GM19351 (cell line): ENCODE measurements around the gene ADIPOQ.
"Not testable (repeated sequence)": the region's sequence is repeated elsewhere in the genome, so short reads cannot be mapped to it uniquely, and the experiment has no call there.

Experiments
- ATAC-seq: cut with Tn5 transposase; IDR thresholded peaks from one replicate; pipeline ENCODE4 v1.9.1; 2021; ENCODE audit warnings: mild to moderate bottlenecking, moderate library complexity; ENCODE audit not compliant: unreplicated experiment

The ADIPOQ gene

GRCh38 chr3:186842426-186843038, at the start of gene ADIPOQ:
Gene ADIPOQ (plus strand): TSS chr3:186842710. CDS start chr3:186853059, 10,349 bp downstream.
- no peak for ATAC-seq

DNA sequence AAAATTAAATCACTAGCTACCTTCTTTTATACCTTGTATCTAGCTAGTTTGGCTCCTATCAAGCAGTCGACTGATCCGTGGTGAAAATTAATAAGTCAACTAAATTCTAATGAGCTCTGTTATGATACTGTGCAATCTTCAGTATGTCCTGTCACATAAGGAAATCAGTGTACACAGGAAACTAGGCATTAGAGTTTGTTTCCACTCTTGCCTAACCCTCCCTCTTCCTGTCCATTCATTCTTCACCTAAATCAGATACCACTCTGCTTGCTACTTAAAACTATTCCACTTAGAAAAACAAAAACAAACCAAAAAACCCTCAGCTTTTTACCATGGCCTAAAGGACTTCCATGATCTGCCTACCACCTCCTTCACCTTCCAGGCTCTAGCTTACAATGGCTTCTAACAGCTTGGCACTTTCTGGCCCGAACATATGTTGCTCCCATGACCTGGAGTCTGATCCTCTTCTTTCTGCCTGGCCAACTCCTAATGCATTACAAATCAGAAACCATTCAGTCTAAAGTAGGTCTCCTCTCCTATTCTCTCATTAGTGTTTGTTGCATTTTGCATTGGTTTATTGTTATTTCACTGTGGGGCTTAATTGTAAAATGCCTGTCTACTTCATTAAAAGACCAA, 44.2 kb upstream of the ADIPOQ start:
- no peak for ATAC-seq

DNA sequence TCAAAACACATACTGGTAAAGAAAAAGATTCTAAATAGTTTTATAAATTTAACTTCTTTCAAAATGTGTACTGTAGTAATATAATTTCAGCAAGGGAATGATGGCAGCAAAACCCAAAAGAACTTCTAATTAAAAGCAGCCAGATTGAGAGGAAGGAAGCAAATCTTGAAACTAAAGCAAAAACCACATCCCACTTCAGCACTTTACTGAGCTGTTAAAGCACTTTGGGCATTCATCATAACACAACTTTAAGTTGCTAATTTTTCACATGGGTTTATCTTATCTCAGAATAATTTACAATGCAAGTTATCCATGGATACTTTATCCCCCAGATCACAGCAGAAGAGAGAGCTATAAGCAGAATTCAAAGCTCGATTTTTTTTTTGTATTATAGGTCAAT, 42.2 kb upstream of the ADIPOQ start:
- ATAC-seq = no peak

DNA sequence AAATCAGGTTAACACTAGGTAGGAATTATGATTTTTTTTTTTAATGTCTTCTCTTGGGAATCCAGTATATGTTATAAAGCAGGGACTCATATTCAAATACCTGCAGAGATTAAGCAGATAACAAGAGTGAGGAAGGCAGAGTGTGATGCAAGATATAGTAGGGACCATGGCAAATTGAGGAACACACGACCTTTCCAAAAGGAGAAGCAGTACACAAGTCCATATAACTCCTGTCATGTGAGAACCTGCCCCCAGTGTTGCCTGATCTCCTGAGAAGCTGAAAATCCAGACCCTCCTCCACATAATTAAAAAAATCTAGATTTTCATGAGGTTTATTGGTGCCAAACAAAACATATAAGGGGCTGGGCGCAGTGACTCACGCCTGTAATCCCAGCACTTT, 39.8 kb upstream of the ADIPOQ start:
- no peak for ATAC-seq

DNA sequence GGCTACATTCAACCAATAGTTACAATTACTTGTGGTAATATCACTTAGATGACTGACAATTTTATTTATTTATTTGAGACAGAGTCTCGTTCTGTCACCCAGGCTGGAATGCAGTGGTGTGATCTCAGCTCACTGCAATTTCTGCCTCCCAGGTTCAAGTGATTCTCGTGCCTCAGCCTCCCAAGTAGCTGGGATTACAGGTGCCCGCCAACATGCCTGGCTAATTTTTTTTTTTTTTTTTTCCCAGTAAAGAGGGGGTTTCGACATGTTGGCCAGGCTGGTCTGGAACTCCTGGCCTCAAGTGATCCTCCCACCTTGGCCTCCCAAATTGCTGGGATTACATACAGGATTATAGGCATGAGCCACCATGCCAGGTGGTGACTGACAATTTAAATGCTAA, 39.1 kb upstream of the ADIPOQ start:
- ATAC-seq = not testable (repeated sequence)

GRCh38 chr3:186806089-186807055, 36.1 kb upstream of the ADIPOQ start, which contains the start of gene RFC4:
Gene RFC4 (minus strand): TSS chr3:186806482. CDS start chr3:186804713, 1,769 bp downstream.
- ATAC-seq = peak; percentile 93

- ATAC-seq = no peak
Measured at GRCh38 chr3:186807231-186807630, 35.3 kb upstream of the ADIPOQ start.

GRCh38 chr3:186810336-186810996, 32.0 kb upstream of the ADIPOQ start:
- ATAC-seq = no peak

GRCh38 chr3:186811313-186811712, 31.2 kb upstream of the ADIPOQ start:
- not testable (repeated sequence) for ATAC-seq

DNA sequence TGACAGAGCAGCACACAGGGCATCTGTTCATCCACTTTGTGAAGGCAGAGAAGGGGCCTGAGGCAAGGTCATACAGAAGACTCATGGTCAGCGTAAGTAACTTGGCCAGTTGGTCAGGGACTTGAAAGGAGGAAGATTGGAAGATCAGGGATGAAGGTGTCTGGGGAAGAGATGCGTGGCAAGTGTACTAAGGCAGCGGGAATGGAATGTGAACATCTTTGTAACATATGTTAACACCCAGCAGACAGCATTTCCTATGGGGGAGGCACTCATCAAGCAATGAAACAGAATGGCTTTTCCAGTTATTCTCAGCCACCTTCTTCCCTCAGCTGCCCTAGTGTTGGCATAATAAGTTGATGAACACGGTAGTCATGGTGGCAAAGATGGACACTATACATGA, 28.4 kb upstream of the ADIPOQ start:
- no peak for ATAC-seq

GRCh38 chr3:186815435-186815834, 27.1 kb upstream of the ADIPOQ start:
- no peak for ATAC-seq

GRCh38 chr3:186818516-186818915, 24.0 kb upstream of the ADIPOQ start:
- no peak for ATAC-seq

DNA sequence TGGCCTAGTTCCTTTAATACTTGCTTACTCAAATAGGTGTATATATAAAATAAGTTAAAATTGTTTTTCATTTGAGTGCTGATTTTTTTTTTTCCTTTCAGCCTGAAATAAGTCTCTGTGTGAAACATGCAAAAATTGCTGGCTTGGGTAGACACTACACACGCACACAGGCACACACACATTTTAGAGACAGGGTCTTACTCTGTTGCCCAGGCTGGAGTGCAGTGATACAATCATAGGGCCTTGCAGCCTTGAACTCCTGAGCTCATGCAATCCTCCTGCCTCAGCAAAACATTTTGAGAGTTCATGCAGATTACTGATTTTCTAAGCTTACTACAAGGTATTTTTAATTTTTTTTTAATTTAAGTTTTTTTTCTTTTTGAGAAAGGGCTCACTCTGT, 23.6 kb upstream of the ADIPOQ start:
- ATAC-seq = no peak

DNA sequence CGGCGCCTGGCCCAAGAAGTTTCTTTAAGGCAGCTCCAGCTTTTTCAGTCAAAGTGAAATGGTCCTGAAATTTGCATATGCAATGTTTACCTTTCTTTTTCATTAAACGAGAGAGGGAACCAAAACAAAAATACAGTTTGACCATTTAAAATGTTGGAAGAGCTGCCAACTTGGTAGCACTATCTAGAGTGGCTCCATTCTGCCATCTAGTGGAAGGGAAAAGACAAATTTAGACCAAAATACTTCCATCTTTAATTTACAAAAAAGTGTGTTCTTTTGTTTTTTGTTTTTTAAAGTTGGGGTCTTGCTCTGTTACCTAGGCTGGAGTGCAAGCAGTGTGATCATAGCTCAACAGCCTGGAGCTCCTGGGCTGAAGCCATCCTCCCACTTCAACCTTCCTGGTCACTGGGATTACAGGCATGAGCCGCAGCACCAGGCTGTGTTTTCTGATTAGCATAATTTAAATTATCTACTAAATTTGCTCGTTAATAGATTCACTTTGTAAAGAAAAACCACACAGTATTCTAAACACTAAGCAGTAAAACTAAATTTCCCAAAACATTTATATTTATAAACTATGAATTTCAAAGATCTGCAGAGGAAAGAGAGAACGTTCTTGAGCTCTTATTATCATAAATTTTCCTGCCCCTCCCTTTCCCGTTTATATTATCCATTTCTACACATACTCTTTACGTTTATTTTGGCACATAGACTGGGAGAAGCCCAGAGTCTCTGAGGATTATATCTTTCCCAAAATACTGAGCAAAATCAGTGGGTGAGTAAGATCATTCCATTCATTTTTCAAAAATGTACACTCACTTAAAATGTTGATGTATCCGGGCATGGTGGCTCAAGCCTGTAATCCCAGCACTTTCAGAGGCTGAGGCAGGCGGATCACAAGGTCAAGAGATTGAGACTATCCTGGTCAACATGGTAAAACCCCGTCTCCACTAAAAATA, 20.8 kb upstream of the ADIPOQ start:
- no peak for ATAC-seq

DNA sequence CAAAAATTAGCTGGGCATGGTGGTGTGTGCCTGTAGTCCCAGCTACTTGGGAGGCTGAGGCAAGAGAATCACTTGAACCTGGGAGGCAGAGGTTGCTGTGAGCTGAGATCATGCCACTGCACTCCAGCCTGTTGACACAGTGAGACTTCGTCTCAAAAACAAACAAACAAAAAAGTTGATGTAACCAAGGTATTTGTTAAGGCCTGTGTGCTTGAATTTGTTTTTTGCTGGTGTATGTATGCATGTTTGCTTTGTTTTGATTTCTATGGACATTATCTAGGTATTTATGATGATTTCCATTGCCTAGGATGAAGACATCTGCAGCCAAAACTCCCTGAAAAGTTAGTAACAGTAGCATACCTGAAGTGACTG, 20.1 kb upstream of the ADIPOQ start:
- ATAC-seq = not testable (repeated sequence)

DNA sequence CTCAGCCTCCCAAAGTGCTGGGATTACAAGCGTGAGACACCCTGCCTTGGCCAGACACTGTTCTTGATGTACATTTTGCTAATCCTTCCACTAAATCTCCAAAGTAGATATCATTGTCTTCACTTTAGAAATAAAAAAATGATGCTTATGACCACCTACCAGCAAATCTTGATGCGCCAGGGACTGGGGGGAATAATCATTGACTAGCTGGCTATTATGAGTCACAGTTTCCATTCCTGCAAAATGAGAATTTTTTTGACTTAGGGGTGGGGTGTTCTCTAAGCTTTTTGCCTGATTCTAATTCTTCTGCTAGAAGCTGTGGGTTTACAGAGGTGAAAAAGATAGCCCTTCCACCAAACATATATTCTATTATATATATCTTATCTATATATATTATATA, 19.1 kb upstream of the ADIPOQ start:
- no peak for ATAC-seq

GRCh38 chr3:186824430-186825139, 17.9 kb upstream of the ADIPOQ start:
- no peak for ATAC-seq

- ATAC-seq = no peak
Measured at GRCh38 chr3:186825294-186825821, 17.2 kb upstream of the ADIPOQ start.

- no peak for ATAC-seq
Measured at GRCh38 chr3:186825872-186826409, 16.6 kb upstream of the ADIPOQ start.
